CD8-positive, alpha-beta memory T cell (primary cell): ENCODE measurements around the gene CAT. TPM values are rescaled to one million over a fixed set of nuclear protein-coding genes. Genes with fewer than 3 reads are reported as not detected.

Experiments used
- CTCF ChIA-PET: fragments of 350-600 bp; sonication (Branson Sonifier 250); formaldehyde crosslinking; loops from one replicate; lab custom pipeline; 2021; ENCODE audit warnings: antibody characterized with exemption; lab: Charles Lee
- POLR2A ChIA-PET: fragments of 350-600 bp; sonication (Branson Sonifier 250); formaldehyde crosslinking; loops from one replicate; lab custom pipeline; 2021; ENCODE audit warnings: antibody characterized with exemption; lab: Charles Lee
- DNase-seq, 5 donors: peaks; one replicate each; pipeline versions ENCODE4 v3.0.0 to v3.0.0-alpha.2; 2020 to 2022; ENCODE audit warnings: mixed read lengths in 1 of 5
- H3K27ac ChIP-seq: one replicate; pipeline ENCODE4 v1.7.0; 2013; ENCODE audit warnings: low read depth, mild to moderate bottlenecking, low read length, moderate library complexity
- H3K27me3 ChIP-seq: 2 replicates; pipeline ENCODE4 v1.7.0; 2013; ENCODE audit warnings: low read length, mild to moderate bottlenecking; ENCODE audit not compliant: insufficient read depth, poor library complexity, severe bottlenecking
- H3K36me3 ChIP-seq: 2 replicates; pipeline ENCODE4 v1.7.0; 2013; ENCODE audit warnings: mild to moderate bottlenecking, low read length, moderate library complexity; ENCODE audit not compliant: insufficient read depth
- H3K4me1 ChIP-seq: 2 replicates; pipeline ENCODE4 v1.7.0; 2013; ENCODE audit warnings: mild to moderate bottlenecking, low read length, moderate library complexity; ENCODE audit not compliant: insufficient read depth
- H3K4me3 ChIP-seq: 2 replicates; pipeline ENCODE4 v1.7.0; 2013; ENCODE audit warnings: mild to moderate bottlenecking, low read length
- H3K9me3 ChIP-seq: 2 replicates; pipeline ENCODE4 v1.7.0; 2013; ENCODE audit warnings: mild to moderate bottlenecking, low read length
- H3K27ac Mint-ChIP-seq, 8 donors: one replicate each; pipeline ENCODE4 v1.8.0; 2020 to 2021; ENCODE audit warnings: mixed read lengths in 8 of 8, mild to moderate bottlenecking in 6 of 8, inconsistent platforms in 3 of 8, moderate library complexity in 3 of 8
- H3K27me3 Mint-ChIP-seq, 2 donors: one replicate each; pipeline ENCODE4 v1.8.0; 2020 to 2021; ENCODE audit warnings: mixed read lengths in 2 of 2, mild to moderate bottlenecking in 1 of 2, moderate library complexity in 1 of 2
- H3K36me3 Mint-ChIP-seq, 3 donors: one replicate each; pipeline ENCODE4 v1.8.0; 2020 to 2021; ENCODE audit warnings: mixed read lengths in 3 of 3, inconsistent platforms in 1 of 3, mild to moderate bottlenecking in 1 of 3
- H3K4me1 Mint-ChIP-seq, 3 donors: one replicate each; pipeline ENCODE4 v1.8.0; 2020 to 2021; ENCODE audit warnings: mixed read lengths in 3 of 3, inconsistent platforms in 1 of 3, mild to moderate bottlenecking in 1 of 3
- H3K4me3 Mint-ChIP-seq, 7 donors: one replicate each; pipeline ENCODE4 v1.8.0; 2020 to 2021; ENCODE audit warnings: mixed read lengths in 7 of 7, mild to moderate bottlenecking in 6 of 7, moderate library complexity in 4 of 7, inconsistent platforms in 2 of 7
- H3K9me3 Mint-ChIP-seq, 5 donors: one replicate each; pipeline ENCODE4 v1.8.0; 2020 to 2022; ENCODE audit warnings: mixed read lengths in 5 of 5, mild to moderate bottlenecking in 3 of 5, moderate library complexity in 2 of 5, inconsistent platforms in 1 of 5
- polyA plus RNA-seq: library from polyadenylated mRNA; unstranded; fragments of 300-500 nt; fragmentation: Illumina TruSeq; gene quantifications from one replicate; pipeline ENCODE4 v1.2.3, GENCODE V29; 2021
- total RNA-seq, 2 experiments: library from RNA; stranded (reverse); gene quantifications; one replicate each; pipeline ENCODE4 v1.2.3, GENCODE V29; 2021

CAT gene
- total and polyA plus RNA-seq, 3 experiments from 2014 or later: 21.8 to 80.4 (median 23.4) TPM

- H3K36me3 ChIP-seq: no peaks in the 10 kb centered on the region
- ChIA-PET CTCF (no interaction called here), POLR2A (no interaction called here)
- H3K4me1 ChIP-seq: no peaks in the 10 kb centered on the region
- H3K9me3 ChIP-seq: no peaks in the 10 kb centered on the region
- Mint-ChIP-seq H3K36me3 (no peaks in the 10 kb centered on the region), H3K9me3 (no peaks in the 10 kb centered on the region), H3K4me3 (no peak overlapping the region), H3K4me1 (no peaks in the 10 kb centered on the region), H3K27ac (no peak overlapping the region), H3K27me3 (peaks cover 0 to 11% of the 10 kb centered on the region in 2 donors)
- H3K27ac ChIP-seq: no peak overlapping the region
- no peaks in the 10 kb centered on the region for H3K27me3 ChIP-seq
- DNase-seq: no peak
- H3K4me3 ChIP-seq: no peak overlapping the region
Observed at GRCh38 chr11:34505874-34506273, 67.1 kb downstream of the CAT start.

GRCh38 chr11:34507156-34507555 is 68.4 kb downstream of the CAT start:
- H3K27ac ChIP-seq: no peak overlapping the region
- no peaks in the 10 kb centered on the region for H3K9me3 ChIP-seq
- DNase-seq: no peak
- ChIA-PET CTCF (no interaction called here), POLR2A (no interaction called here)
- Mint-ChIP-seq H3K9me3 (no peaks in the 10 kb centered on the region), H3K36me3 (no peaks in the 10 kb centered on the region), H3K4me3 (no peak overlapping the region), H3K27ac (no peak overlapping the region), H3K27me3 (peaks cover 0 to 3% of the 10 kb centered on the region in 2 donors), H3K4me1 (no peaks in the 10 kb centered on the region)
- H3K4me3 ChIP-seq: no peak overlapping the region
- H3K36me3 ChIP-seq: no peaks in the 10 kb centered on the region
- no peaks in the 10 kb centered on the region for H3K27me3 ChIP-seq
- no peaks in the 10 kb centered on the region for H3K4me1 ChIP-seq

GRCh38 chr11:34507610-34508009 is 68.9 kb downstream of the CAT start:
- Histone ChIP-seq H3K9me3 (no peaks in the 10 kb centered on the region), H3K4me1 (no peaks in the 10 kb centered on the region), H3K4me3 (no peak overlapping the region), H3K27ac (no peak overlapping the region), H3K36me3 (no peaks in the 10 kb centered on the region), H3K27me3 (no peaks in the 10 kb centered on the region)
- Mint-ChIP-seq H3K9me3 (no peaks in the 10 kb centered on the region), H3K4me1 (no peaks in the 10 kb centered on the region), H3K27me3 (peaks cover 0 to 2% of the 10 kb centered on the region in 2 donors), H3K27ac (no peak overlapping the region), H3K36me3 (no peaks in the 10 kb centered on the region), H3K4me3 (no peak overlapping the region)
- POLR2A ChIA-PET: no interaction called here
- no peak for DNase-seq
- CTCF ChIA-PET: no interaction called here

- Mint-ChIP-seq H3K4me1 (no peaks in the 10 kb centered on the region), H3K9me3 (no peaks in the 10 kb centered on the region), H3K4me3 (no peak overlapping the region), H3K27me3 (no peaks in the 10 kb centered on the region), H3K36me3 (no peaks in the 10 kb centered on the region), H3K27ac (no peak overlapping the region)
- no peaks in the 10 kb centered on the region for H3K9me3 ChIP-seq
- H3K27ac ChIP-seq: no peak overlapping the region
- POLR2A ChIA-PET: no interaction called here
- DNase-seq: no peak
- H3K4me1 ChIP-seq: no peaks in the 10 kb centered on the region
- H3K27me3 ChIP-seq: no peaks in the 10 kb centered on the region
- CTCF ChIA-PET: no interaction called here
- no peaks in the 10 kb centered on the region for H3K36me3 ChIP-seq
- no peak overlapping the region for H3K4me3 ChIP-seq
Observed at GRCh38 chr11:34508524-34508923, 69.8 kb downstream of the CAT start.

GRCh38 chr11:34509336-34509876 is 70.7 kb downstream of the CAT start:
- DNase-seq: no peak
- Mint-ChIP-seq H3K9me3 (no peaks in the 10 kb centered on the region), H3K4me3 (no peak overlapping the region), H3K36me3 (no peaks in the 10 kb centered on the region), H3K27ac (no peak overlapping the region), H3K4me1 (no peaks in the 10 kb centered on the region), H3K27me3 (peaks cover 0 to 4% of the 10 kb centered on the region in 2 donors)
- ChIA-PET POLR2A (no interaction called here), CTCF (no interaction called here)
- Histone ChIP-seq H3K4me3 (no peak overlapping the region), H3K4me1 (no peaks in the 10 kb centered on the region), H3K36me3 (no peaks in the 10 kb centered on the region), H3K9me3 (no peaks in the 10 kb centered on the region), H3K27ac (no peak overlapping the region), H3K27me3 (no peaks in the 10 kb centered on the region)

- Histone ChIP-seq H3K4me3 (no peak overlapping the region), H3K4me1 (no peaks in the 10 kb centered on the region), H3K27ac (no peak overlapping the region), H3K9me3 (no peaks in the 10 kb centered on the region), H3K36me3 (no peaks in the 10 kb centered on the region), H3K27me3 (no peaks in the 10 kb centered on the region)
- POLR2A ChIA-PET: no interaction called here
- Mint-ChIP-seq H3K4me3 (no peak overlapping the region), H3K27ac (no peak overlapping the region), H3K36me3 (no peaks in the 10 kb centered on the region), H3K9me3 (no peaks in the 10 kb centered on the region), H3K27me3 (peaks cover 0 to 5% of the 10 kb centered on the region in 2 donors), H3K4me1 (no peaks in the 10 kb centered on the region)
- CTCF ChIA-PET: no interaction called here
- no peak for DNase-seq
Observed at GRCh38 chr11:34510218-34510617, 71.5 kb downstream of the CAT start.

- H3K27ac Mint-ChIP-seq: no peak overlapping the region
- DNase-seq: no peak
- H3K36me3 Mint-ChIP-seq: no peaks in the 10 kb centered on the region
- no peaks in the 10 kb centered on the region for H3K4me1 ChIP-seq
- ChIA-PET POLR2A (no interaction called here), CTCF (no interaction called here)
- H3K27ac ChIP-seq: no peak overlapping the region
- no peaks in the 10 kb centered on the region for H3K9me3 Mint-ChIP-seq
- no peaks in the 10 kb centered on the region for H3K36me3 ChIP-seq
- H3K4me3 Mint-ChIP-seq: no peak overlapping the region
- H3K27me3 Mint-ChIP-seq: peaks cover 0 to 5% of the 10 kb centered on the region in 2 donors
- H3K4me1 Mint-ChIP-seq: no peaks in the 10 kb centered on the region
- no peaks in the 10 kb centered on the region for H3K27me3 ChIP-seq
- H3K4me3 ChIP-seq: no peak overlapping the region
- no peaks in the 10 kb centered on the region for H3K9me3 ChIP-seq
Observed at GRCh38 chr11:34510673-34511072, 71.9 kb downstream of the CAT start.

- POLR2A ChIA-PET: no interaction called here
- Histone ChIP-seq H3K9me3 (no peaks in the 10 kb centered on the region), H3K27ac (no peak overlapping the region), H3K27me3 (no peaks in the 10 kb centered on the region), H3K4me1 (no peaks in the 10 kb centered on the region), H3K36me3 (no peaks in the 10 kb centered on the region), H3K4me3 (no peak overlapping the region)
- no peak overlapping the region for H3K4me3 Mint-ChIP-seq
- no peaks in the 10 kb centered on the region for H3K9me3 Mint-ChIP-seq
- CTCF ChIA-PET: interaction anchor here (0.9 to 1.3 kb wide), 4 partner anchors 8 to 879 kb away, joined by 3 to 4 read pairs (median 3); no protein-coding TSS in a partner anchor
- peaks cover 0 to 5% of the 10 kb centered on the region in 2 donors for H3K27me3 Mint-ChIP-seq
- peak; percentile 3 to 63 (median 10) for DNase-seq
- H3K27ac Mint-ChIP-seq: no peak overlapping the region
- no peaks in the 10 kb centered on the region for H3K4me1 Mint-ChIP-seq
- no peaks in the 10 kb centered on the region for H3K36me3 Mint-ChIP-seq
Observed at GRCh38 chr11:34512840-34513681, 74.3 kb downstream of the CAT start.
